Neural cell (in vitro differentiated cells): ENCODE measurements around the gene FGFBP3.

ENCODE experiments used
- MXI1 ChIP-seq: fragments of 450-650 bp; conservative IDR thresholded peaks from 2 replicates; pipeline ENCODE4 v1.6.1; 2014; ENCODE audit warnings: antibody characterized with exemption, mild to moderate bottlenecking; ENCODE audit not compliant: poor library complexity, severe bottlenecking
- POLR2AphosphoS5 ChIP-seq: IDR thresholded peaks from 2 replicates; pipeline ENCODE4 v1.6.1; 2012
- RAD21 ChIP-seq: fragments of 450-650 bp; conservative IDR thresholded peaks from 2 replicates; pipeline ENCODE4 v1.6.1; 2014; ENCODE audit warnings: antibody characterized with exemption, mild to moderate bottlenecking, moderate library complexity
- SMC3 ChIP-seq: fragments of 450-650 bp; conservative IDR thresholded peaks from 2 replicates; pipeline ENCODE4 v1.6.1; 2014; ENCODE audit warnings: antibody characterized with exemption, mild to moderate bottlenecking, moderate library complexity; ENCODE audit not compliant: poor library complexity
- TF ChIP-seq, protein P1 (sequence below): fragments of 450-650 bp; IDR thresholded peaks from 2 replicates; pipeline ENCODE4 v1.5.1; 2014; ENCODE audit warnings: antibody characterized with exemption, mild to moderate bottlenecking, moderate library complexity; ENCODE audit not compliant: poor library complexity, severe bottlenecking
- TF ChIP-seq, protein P2 (sequence below): IDR thresholded peaks from 2 replicates; pipeline ENCODE4 v1.6.1; 2012; ENCODE audit warnings: borderline replicate concordance

DNA sequence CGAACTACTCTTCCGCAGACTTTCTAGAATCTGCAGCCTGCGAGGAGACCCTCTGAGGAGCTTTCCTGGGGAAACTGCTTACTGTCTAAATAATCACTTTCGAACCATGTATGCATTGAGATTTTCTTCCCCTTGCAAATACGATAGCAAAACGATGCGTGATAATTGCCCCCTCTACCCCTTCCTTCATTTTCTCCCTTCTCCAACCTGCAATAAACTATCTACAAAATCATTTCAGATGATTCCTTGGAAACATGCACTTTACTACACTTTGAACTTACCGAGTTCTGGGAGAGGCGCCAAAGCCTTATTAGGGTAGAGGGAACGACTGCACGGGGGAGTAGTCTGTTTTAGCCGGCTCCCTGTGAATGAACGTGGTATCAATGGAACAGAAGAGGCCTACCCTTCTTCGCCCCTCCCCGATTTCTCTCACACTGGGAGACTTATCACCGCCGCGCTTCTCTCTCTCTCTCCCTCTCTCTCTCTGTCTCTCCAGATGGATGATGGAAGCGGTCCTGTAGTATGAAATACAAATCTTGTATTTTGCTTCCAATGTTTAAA lies at the start of gene FGFBP3:
- TF ChIP-seq MXI1 (no peak), POLR2AphosphoS5 (peak; percentile 33), RAD21 (no peak), SMC3 (no peak)
- TF ChIP-seq, protein P1, sequence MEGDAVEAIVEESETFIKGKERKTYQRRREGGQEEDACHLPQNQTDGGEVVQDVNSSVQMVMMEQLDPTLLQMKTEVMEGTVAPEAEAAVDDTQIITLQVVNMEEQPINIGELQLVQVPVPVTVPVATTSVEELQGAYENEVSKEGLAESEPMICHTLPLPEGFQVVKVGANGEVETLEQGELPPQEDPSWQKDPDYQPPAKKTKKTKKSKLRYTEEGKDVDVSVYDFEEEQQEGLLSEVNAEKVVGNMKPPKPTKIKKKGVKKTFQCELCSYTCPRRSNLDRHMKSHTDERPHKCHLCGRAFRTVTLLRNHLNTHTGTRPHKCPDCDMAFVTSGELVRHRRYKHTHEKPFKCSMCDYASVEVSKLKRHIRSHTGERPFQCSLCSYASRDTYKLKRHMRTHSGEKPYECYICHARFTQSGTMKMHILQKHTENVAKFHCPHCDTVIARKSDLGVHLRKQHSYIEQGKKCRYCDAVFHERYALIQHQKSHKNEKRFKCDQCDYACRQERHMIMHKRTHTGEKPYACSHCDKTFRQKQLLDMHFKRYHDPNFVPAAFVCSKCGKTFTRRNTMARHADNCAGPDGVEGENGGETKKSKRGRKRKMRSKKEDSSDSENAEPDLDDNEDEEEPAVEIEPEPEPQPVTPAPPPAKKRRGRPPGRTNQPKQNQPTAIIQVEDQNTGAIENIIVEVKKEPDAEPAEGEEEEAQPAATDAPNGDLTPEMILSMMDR = peak; percentile 52
- TF ChIP-seq, protein P2, sequence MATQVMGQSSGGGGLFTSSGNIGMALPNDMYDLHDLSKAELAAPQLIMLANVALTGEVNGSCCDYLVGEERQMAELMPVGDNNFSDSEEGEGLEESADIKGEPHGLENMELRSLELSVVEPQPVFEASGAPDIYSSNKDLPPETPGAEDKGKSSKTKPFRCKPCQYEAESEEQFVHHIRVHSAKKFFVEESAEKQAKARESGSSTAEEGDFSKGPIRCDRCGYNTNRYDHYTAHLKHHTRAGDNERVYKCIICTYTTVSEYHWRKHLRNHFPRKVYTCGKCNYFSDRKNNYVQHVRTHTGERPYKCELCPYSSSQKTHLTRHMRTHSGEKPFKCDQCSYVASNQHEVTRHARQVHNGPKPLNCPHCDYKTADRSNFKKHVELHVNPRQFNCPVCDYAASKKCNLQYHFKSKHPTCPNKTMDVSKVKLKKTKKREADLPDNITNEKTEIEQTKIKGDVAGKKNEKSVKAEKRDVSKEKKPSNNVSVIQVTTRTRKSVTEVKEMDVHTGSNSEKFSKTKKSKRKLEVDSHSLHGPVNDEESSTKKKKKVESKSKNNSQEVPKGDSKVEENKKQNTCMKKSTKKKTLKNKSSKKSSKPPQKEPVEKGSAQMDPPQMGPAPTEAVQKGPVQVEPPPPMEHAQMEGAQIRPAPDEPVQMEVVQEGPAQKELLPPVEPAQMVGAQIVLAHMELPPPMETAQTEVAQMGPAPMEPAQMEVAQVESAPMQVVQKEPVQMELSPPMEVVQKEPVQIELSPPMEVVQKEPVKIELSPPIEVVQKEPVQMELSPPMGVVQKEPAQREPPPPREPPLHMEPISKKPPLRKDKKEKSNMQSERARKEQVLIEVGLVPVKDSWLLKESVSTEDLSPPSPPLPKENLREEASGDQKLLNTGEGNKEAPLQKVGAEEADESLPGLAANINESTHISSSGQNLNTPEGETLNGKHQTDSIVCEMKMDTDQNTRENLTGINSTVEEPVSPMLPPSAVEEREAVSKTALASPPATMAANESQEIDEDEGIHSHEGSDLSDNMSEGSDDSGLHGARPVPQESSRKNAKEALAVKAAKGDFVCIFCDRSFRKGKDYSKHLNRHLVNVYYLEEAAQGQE = no peak
